HG02623 (cell line): ENCODE data around the gene LRRC58.
"Not testable (repeated sequence)": the region's sequence is repeated elsewhere in the genome, so short reads cannot be mapped to it uniquely, and the experiment has no call there.

Source experiments
- ATAC-seq: cut with Tn5 transposase; IDR thresholded peaks from one replicate; pipeline ENCODE4 v1.9.1; 2021; ENCODE audit warnings: moderate library complexity; ENCODE audit not compliant: unreplicated experiment

Gene LRRC58

DNA sequence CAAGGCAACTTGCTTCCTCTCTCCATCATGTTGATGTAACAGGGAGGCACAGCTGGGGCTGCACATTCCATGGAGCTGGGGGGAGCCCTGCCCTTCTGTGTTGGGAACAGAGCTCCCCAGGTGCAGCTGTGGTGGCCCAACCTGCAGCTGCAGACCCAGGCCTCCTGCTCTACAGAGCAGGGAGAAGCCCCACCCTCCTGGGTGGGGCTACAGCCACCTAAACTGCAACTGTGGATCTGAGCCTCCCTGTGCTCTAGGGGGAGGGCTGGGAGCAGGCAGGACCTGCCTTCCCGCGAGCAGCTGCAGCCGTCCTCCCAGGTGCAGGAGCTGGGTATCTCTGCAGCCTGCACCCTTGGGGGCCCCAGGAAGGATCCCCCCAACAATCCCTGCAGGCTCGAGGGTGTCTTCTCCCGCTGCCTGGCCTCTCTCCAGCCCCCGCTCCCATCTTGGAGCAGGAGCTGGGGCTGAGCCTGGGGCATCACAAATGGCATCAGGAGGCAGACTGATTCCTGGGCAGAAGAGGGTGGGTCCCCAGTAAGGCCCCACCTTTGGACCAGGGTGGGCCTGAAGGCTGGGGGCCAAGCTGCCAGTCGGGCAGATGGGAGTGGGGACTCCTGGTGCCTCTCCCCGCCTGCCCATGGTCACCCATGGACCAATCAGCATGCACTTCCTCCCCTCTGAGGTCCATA lies 7.4 kb downstream of the LRRC58 start:
- no peak for ATAC-seq

DNA sequence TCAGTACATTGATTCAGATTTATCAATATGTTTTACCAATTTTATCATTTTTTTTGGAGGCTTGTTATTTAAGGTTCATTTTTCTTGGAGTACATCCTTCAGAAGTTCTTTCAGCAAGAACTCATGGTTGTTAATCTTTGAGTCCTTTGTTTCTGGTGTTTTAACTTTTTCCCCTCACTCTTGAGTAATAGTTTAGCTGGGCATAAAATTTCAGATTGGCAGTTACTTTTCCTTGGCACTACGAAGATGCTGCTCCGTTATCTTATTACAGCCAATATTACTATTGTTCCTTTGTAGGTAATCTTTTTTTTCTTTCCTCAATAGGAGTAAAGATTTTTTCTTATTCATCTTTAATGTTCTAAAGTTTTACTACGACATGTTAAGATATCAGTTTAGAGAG lies 9.8 kb downstream of the LRRC58 start:
- ATAC-seq: no peak

DNA sequence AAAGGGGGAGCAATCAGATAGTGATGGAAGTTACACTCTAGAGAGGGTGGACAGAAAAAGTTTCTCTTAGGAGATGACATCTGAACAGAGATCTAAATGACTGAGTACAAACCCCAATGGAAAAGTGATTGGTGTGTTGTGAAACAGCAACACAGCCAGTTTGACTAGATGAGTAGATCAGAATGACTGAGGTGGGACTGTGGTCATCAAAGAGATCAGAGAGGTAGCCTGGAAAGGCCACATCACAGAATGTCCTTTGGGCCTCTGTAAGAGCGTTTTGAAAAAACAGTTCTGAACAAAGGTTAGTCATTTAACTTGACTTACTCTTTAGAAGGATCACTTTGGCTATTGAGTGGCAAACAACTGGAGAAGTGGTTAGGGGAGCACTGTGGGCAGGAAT lies 10.6 kb downstream of the LRRC58 start:
- no peak for ATAC-seq

DNA sequence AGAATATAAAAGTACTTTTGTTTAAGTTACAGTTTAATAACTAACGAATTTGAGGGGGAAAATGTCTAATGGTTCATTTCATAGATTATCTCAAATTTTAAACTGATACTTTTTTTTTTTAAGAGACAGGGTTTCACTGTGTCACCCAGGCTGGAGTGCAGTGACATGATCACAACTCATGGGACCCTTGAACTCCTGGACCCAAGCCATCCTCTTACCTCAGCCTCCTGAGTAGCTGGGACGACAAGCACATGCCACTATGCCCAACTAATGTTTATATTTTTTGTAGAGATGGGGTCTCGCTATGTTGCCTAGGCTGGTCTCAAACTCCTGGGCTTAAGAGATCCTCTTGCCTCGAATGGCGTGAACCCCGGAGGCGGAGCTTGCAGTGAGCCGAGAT lies 16.5 kb downstream of the LRRC58 start:
- ATAC-seq: no peak

DNA sequence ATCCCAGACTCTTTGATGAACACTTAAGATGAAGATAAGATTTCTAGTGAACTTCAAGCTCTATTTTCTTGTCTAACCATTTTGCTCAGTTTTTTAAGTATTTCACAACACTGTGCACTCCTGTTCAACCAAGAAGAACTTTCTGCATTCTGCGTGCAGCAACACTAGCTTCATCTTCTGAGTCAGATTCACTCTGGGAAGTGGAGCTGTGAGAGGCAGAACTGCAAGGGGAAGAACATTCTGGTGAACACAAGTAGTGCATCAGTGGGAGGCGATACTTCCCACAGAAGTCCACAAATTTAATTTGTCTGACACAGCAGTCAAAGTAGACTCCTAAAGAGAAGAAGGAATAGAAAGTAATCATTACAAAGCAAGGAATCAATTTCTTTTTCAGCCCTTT lies 18.1 kb downstream of the LRRC58 start:
- ATAC-seq: no peak

DNA sequence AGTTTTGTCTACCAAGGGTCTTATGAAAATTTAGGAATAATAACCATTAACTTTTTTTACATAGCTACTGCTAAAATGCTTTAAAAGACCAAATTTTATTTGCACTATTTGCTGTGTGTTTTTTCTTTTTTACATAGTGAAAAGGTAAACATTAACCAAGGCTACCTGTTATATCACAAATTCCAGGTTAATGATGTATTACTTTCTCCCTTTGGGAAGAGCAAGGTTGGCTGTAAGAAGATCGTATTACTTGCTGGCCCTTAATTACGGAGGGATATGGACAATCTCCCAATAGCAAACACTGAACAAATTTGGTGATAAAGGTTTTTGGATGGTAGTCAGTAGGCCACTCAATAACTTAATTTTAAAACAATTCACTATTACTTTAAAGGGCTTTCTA lies 22.4 kb downstream of the LRRC58 start:
- no peak for ATAC-seq

DNA sequence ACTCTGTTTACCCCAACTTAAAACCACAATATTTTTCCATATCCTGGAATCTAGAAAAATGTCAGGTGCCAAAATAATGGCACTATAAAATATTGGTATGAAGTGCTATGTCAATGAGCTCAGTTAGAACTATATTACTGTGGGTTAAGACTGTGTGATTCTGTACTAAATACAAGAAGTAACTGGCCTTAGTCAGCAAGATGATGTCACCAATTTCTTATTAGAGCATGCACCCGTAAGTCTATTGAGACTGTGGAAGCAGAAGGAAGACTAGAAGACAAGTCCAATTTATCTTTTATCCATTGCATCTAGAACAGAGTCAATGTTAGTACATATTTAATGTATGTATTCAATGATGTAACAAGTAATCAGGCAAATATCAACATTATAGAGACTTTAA lies 25.0 kb downstream of the LRRC58 start:
- ATAC-seq: no peak

DNA sequence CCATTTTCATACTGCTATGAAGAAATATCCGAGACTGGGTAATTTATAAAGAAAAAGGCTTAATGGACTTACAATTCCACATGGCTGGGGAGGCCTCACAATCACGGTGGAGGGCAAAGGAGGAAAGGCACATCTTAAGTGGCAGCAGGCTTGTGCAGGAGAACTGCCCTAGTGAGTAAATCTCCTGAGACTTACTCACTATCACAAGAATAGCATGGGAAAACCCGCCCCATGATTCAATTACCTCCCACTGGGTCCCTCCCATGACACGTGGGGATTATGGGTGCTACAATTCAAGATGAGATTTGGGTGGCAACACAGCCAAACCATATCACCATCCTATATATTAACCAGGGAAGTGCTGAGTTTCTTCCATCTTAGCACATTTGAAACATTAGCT lies 25.4 kb downstream of the LRRC58 start:
- not testable (repeated sequence) for ATAC-seq

DNA sequence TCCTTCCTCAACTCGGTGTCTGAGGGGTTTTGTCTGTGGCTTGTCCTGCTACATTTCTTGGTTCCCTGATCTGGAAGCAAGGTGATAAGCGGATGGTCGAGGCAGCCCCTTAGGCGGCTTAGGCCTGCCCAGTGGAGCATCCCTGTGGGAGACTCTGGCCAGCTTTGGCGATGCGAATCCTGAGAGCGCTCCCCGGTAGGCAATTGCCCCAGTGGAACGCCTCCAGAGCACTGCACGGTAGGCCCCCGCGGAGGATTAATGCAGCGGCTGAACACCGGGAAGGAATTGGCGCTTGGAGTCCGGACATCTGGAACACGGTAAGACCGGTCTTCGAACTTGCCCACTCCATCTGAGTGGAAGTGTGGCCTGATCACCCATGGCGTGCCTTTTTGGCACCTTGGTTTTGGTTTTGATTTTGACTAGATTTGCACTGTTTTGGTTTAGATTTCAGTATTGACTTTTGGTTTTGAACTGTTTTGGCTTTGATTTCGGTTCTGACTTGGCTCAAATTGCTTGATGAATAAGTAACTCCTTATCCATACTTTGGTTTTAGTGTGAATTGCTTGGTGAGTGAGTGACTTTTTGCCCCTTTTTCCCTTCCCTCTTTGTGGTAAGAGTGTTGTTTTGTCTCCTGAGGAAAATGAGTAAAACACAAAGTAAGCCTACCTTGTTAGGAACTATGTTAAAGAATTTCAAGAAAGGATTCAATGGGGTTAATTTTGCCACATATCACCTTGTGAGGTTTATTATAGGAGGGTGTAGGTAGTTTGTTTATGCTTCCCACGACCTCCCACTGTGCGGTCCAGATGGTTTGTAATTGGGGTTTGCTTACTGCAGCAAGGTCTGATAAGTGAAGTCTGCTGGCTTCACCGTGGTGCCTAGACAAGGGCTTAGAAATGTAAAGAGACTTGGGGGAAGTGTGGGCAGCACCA lies 37.0 kb downstream of the LRRC58 start:
- ATAC-seq: no peak

DNA sequence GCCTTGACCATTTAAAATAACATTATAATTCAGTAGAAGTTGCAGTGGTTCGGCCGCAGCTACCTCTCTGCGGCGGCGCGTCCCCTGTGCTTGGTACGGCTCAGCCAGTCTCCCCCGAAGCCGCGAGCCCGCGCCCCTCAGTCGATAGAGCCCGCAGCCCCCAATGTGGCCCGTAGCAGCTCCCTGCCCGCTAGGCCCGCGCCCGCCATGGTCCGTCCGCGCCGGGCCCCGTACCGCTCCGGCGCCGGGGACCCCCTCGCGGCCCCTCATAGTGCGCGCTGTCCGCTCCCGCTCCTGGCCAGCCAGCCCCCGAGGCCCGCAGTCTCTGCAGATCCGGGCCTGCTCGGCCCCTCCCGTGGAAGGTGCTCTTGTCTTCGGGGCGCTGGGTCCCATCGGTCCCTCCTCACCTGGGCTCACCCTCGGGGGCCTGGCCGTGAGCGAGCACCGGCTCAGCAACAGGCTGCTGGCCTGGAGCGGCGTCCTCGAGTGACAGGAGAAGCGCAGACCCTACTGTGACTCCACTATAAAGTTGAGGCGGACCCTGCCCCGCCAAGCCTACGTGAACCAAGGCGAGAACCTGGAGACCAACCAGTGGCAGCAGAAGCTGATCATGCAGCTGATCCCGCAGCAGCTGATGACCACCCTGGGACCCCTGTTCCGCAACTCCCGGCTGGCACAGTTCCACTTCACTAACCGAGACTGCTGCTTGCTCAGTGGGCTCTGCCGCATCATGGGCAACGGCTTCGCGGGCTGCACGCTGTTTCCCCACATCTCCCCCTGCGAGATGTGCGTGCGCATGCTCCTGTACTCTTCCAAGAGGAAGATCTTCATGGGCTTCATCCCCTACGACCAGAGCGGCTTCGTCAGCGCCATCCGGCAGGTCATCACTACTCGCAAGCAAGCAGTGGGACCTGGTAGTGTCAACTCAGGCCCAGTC lies 42.4 kb downstream of the LRRC58 start:
- ATAC-seq: no peak

DNA sequence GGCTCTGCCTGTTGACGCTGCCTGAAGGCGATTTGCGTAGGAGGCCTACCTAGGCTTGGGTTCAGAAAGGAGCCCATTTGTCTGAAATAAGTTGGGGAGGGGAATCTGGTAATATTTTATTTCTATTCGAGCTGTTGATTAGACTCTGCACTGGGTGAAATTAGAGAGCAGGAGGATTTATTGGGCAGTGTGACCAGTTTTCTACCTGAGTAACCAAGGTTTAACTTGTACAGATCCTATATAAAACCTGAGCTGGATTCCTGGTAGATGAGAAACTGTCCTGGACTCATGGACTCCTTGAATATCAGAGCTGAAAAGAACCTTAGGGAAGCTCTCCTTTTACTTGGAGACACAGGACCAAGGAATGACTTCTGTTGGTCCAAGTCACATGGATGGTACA lies 44.5 kb downstream of the LRRC58 start:
- no peak for ATAC-seq

DNA sequence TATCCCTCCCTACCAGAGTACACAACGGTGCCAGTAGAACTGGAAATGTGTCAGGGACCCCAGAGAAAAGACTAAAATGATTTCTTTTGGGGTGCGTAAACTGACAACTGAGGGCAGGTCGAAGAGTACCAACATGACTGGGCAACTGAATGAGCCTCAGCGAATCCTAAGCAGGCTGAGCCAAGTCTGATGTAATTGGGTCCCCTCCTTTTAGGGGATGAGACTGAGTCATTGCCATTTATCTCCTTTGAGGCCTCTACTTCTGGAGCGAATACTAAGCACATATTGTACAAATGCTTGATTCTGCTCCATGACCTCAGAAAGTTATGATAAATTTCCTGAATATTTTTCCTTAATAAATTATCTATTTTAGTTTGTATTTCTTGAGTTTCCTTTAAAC lies 46.8 kb downstream of the LRRC58 start:
- no peak for ATAC-seq

DNA sequence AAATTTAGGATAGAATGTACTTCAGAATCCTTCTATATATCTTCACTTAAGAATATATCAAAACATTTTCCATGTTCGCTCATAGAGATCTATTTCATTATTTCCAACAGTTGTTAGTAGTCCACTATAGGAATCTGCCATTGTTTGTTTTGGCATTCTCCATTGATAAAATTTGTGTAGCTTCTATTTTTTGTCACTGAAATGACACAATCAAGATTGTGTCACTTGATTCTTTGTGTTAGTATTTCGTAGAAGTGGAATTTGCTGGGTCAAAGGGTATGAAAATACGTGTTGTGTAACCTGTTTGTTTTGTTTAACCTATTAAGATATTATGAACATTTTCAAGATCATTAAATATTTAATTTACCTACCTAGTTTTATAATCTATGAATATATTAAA lies 48.2 kb downstream of the LRRC58 start:
- ATAC-seq: no peak

DNA sequence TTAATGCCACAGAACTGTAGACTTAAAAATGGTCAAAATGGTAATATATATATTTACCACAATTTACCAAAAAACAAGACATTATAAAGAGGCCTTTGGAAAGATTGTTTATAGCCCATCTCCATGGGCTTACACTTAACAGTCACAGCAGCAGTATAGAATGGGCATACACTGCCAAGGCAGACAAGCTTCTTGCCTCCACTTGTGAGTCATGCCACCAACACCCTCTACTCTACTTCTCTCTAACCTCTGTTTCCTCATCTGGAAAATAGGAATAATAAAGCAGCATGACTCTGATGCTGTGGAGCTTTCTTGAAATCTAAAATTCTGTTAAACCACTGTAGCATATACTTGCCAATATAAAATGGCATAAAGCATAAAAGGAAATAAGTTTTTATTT lies 49.8 kb downstream of the LRRC58 start:
- ATAC-seq: no peak

DNA sequence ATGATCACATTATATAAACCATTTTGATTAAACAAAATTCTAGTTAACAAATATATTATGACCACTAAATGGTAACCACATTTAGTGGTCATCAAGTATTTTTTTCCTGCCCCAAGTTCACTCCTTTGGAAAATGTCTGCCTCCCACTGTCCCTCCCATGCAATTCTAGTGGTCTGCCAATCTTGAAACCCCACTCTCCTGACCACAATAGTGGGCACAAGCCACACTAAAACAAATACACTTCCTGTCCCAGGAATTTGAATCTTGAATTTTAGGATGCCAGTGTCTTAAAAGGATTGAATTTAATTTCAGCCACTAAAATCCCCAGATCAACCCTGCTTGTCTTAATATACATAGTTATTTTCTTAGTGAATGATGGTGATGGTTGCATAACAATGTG lies 50.2 kb downstream of the LRRC58 start:
- no peak for ATAC-seq

DNA sequence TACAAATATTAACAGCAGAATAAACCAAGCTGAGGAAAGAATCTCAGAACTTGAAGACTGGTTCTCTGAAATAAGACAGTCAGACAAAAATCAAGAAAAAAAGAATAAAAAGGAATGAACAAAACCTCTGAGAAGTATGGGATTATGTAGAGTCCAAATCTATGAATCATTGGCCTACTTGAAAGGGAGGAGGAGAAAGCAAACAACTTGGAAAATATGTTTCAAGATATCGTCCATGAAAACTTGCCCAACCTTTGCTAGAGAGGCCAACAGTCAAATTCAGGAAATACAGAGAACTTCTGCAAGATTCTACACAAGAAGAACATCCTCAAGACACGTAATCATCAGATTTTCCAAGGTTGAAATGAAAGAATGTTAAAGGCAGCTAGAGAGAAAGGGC lies 57.6 kb downstream of the LRRC58 start:
- not testable (repeated sequence) for ATAC-seq

DNA sequence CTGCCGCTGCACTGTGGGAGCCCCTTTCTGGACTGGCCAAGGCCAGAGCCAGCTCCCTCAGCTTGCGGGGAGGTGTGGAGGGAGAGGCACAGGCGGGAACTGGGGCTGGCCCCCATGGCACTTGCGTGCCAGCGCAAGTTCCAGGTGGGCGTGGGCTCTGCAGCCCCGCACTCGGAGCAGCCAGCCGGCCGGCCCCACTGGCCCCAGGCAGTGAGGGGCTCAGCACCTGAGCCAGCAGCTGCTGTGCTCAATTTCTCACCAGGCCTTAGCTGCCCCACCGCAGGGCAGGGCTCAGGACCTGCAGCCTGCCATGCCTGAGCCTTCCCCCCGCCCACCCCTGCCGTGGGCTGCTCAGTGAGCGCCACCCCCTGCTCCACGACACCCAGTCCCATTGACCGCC lies 59.5 kb downstream of the LRRC58 start:
- no peak for ATAC-seq

DNA sequence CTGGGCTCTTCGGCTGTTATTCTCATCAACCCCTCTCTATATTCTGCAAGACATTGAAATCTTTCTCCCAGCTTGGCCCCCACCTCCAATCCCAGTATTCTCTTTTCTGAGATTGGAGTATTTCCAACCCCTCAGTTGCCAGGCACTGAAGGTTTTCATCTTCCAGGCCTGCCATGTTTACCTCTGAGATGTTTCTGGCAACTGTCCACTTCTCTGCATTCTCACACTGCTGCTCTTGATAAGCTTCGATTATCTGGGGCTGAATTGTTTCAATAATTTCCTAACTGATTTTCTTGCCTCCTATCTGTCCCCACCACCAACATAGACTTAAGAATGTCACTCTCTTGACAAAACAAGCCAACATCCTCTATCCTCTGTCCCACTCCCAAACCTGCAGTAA lies 62.7 kb downstream of the LRRC58 start:
- ATAC-seq: no peak

DNA sequence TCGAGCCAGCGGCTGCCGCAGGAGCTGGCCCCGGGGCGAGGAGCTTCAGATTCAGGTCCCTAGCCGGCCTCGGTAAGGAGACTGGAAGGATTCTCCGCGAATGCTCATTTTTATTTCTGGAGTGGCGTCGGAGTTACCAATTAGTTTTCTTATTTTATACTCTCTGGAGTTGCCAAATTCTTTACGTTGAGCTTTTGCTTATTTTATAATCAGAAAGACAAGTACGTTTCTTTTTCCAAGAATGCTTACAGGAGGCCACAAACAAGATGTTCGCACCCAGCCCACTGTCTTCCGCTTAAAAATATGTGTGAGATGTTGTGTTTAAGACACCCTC lies 63.7 kb downstream of the LRRC58 start:
- ATAC-seq: no peak

DNA sequence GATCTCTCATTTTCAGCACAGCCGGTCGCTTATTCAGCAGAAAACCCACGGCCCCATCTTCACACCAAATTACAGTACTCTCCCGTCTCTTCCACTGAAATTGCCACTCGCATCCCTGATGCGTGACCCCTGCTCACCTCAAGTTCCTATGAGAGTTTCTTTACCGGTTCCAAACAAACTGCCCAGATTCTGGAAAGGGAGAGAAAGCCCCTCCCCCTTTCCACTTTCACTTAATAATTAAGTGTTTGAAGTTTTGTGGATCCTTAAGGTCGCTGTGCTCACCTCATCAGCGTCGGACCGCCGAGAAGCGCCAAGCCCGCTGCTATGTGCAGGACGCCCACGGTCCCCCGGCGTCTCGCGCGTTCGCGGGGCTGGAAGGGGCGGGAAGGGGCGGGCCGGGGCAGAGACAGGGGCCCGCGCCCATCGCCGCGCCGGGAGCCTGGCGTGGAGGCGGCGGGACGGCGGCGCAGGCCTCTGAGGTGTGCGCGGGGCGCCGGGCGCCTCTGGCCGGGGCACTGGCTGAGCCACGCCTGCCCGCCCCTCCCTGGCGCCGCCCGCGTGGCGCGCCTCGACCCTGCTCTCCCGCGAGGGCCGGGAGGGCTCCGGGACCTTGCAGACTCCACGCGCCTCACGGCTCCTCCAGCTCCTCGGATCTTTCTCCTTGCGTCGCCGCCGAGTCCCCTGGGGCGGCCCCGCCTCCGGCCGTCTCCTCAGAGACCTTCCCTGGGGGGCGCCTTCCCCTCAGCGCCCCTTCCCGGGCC lies 64.2 kb downstream of the LRRC58 start, which contains the start of gene GPR156:
Gene GPR156 (minus strand): TSS at position 476 of the 761 bp plus-strand sequence. CDS start 41,124 bp downstream, outside the sequence.
- no peak for ATAC-seq

DNA sequence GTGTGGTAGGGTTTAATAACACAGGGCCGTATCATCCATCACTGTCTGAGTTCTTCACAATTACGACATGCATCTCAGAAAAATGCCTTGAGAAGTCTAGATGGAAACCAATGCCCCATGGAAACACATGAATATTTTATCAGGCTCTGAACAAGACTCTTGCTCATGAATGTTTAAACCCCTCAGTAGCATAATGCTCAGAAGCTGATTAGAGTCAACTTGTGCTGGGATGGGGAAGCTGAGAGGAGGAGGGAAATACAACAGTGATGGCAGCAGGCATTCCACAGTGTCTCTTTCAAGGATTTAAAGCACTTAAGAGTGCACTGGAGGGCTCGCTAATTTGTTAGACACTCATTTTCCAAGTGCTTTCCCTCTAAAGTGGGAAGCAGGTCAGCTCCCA lies 67.9 kb downstream of the LRRC58 start:
- no peak for ATAC-seq
